Measurements from ENCODE around the gene SIAE.

Gene SIAE, protein sequence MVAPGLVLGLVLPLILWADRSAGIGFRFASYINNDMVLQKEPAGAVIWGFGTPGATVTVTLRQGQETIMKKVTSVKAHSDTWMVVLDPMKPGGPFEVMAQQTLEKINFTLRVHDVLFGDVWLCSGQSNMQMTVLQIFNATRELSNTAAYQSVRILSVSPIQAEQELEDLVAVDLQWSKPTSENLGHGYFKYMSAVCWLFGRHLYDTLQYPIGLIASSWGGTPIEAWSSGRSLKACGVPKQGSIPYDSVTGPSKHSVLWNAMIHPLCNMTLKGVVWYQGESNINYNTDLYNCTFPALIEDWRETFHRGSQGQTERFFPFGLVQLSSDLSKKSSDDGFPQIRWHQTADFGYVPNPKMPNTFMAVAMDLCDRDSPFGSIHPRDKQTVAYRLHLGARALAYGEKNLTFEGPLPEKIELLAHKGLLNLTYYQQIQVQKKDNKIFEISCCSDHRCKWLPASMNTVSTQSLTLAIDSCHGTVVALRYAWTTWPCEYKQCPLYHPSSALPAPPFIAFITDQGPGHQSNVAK

DNA sequence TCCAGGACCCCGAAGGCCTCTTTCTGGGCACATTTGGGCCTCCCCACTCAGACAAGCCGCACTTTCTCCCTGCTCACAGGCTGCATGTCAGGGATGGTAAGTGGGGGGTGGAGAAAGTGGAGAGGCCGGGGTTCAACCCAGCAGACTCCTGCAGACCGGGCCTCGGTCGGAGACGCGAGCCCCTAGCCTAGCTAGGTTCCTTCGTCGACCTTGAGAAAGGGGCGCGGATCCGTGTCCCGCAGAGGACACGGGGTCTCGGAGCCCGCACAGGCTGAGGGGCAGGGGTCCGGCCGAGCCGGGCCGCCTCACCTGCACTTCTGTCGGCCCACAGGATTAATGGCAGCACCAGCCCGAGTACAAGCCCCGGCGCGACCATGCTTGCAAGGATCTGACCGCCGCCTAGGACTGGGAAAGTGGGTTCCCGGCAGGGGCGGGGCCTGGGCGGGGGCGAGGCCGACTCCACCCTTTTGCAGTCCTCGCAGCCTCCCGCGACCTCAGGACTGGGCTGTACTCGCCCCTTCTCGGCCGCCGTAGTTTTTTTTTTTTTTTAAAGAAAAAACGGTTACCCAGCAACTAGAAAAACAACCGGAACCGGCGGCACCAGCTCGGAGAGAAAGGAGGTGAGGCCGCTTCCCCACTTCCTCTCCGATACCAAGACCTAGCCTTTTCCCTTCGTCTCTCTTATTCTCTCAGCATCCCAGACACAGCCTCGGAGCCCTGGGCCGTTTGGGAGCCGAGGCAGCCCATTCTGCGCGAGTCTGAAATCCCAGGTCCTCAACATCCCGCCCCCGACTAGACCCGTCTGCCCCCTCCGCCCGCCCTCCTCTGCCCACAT lies at the start of gene SIAE, which contains the start of gene SPA17:
SIAE (minus strand) TSS at position 407 of the 835 bp plus-strand sequence; CDS start at position 376, 31 bp downstream.
SPA17 (plus strand) TSS at position 572 of the 835 bp plus-strand sequence. CDS start 1,361 bp downstream, outside the sequence.
- H3K27ac Mint-ChIP-seq, result peak within 1 kb of the TSS; percentile 85

DNA sequence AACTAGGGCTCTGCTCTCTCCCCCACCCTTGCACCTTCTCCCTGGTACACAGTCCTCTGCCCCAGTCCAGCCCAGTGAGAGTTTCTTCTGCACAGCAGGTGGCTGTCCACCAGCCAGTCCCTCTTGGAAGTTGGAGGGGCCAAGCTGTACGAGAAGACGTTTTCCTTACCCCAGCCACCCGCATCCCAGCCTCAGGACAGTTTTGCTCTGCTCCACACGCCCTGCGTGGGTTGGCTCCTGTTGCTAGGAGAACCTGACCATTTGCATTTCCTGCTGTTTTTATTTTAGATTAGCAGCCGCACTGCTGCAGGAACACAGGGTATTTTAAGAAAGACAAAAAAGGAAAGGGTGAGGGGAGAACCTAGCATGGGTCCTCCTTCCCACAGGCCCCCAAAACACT lies 48.6 kb upstream of the SIAE start:
- no peaks in the 10 kb centered on the region for H3K36me3 Mint-ChIP-seq
- peaks cover 36% of the 10 kb centered on the region for H3K4me1 Mint-ChIP-seq (ENCODE audit: low read depth)
- no peak overlapping the region for H3K27ac Mint-ChIP-seq
- peaks cover 24% of the 10 kb centered on the region for H3K27me3 Mint-ChIP-seq
- no peak overlapping the region for H3K4me3 Mint-ChIP-seq
- H3K9me3 Mint-ChIP-seq (ENCODE audit: low read depth), result no peaks in the 10 kb centered on the region

More for the DNA sequence above, at the start of gene SIAE, which contains the start of gene SPA17:
- no peaks in the 10 kb centered on the region for H3K27me3 Mint-ChIP-seq
- no peaks in the 10 kb centered on the region for H3K36me3 Mint-ChIP-seq
- H3K9me3 Mint-ChIP-seq (ENCODE audit: low read depth), result no peaks in the 10 kb centered on the region
- H3K4me3 Mint-ChIP-seq, result peak within 1 kb of the TSS; percentile 91
- H3K4me1 Mint-ChIP-seq (ENCODE audit: low read depth), result peaks cover 20% of the 10 kb centered on the region

DNA sequence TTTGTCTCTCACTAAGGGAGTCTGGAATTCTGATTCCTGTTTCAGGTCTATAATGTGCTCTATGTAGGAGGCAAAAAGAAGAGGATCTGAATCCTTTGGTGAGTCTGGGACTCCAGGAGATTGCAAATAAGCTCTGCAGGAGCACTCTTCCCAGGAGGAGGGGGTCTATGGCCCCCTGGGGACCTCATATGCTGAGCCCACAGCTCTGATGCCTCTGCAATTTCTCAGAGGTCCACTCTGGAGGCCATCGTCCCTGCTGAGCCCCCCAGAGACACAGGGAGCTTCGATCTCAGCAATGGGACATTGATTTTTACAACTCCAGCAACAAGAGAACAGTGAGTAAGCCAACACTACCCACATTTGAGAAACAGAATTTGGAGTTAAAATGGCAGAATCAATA lies 46.0 kb upstream of the SIAE start:
- Mint-ChIP-seq H3K4me3 (no peak overlapping the region), H3K4me1 (ENCODE audit: low read depth) (peaks cover 29% of the 10 kb centered on the region), H3K27me3 (peaks cover 30% of the 10 kb centered on the region), H3K36me3 (peaks cover 8% of the 10 kb centered on the region), H3K9me3 (ENCODE audit: low read depth) (no peaks in the 10 kb centered on the region), H3K27ac (no peak overlapping the region)

DNA sequence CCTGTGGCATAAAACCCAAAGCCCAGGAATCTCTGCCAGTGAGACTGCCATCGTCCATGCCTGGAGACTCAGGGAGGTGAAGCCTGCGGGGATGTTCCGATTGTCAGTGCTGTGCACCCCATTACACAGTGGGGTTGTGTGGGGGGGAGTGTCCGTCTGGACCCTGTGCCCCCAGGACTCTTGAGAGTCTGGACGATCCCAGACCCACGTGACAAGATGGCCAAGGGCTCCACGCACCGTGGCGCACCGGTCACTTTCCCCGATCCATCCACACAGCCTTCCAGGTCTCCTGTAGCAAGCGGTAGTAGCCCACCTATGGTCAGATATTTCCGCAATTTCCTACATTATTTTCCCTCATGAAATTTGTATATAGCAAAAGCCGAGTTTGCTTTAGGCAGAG lies 45.3 kb upstream of the SIAE start:
- Mint-ChIP-seq H3K27ac (no peak overlapping the region), H3K4me3 (peak overlapping the region; percentile 64), H3K4me1 (ENCODE audit: low read depth) (peaks cover 28% of the 10 kb centered on the region), H3K9me3 (ENCODE audit: low read depth) (no peaks in the 10 kb centered on the region), H3K27me3 (peaks cover 31% of the 10 kb centered on the region), H3K36me3 (peaks cover 13% of the 10 kb centered on the region)

DNA sequence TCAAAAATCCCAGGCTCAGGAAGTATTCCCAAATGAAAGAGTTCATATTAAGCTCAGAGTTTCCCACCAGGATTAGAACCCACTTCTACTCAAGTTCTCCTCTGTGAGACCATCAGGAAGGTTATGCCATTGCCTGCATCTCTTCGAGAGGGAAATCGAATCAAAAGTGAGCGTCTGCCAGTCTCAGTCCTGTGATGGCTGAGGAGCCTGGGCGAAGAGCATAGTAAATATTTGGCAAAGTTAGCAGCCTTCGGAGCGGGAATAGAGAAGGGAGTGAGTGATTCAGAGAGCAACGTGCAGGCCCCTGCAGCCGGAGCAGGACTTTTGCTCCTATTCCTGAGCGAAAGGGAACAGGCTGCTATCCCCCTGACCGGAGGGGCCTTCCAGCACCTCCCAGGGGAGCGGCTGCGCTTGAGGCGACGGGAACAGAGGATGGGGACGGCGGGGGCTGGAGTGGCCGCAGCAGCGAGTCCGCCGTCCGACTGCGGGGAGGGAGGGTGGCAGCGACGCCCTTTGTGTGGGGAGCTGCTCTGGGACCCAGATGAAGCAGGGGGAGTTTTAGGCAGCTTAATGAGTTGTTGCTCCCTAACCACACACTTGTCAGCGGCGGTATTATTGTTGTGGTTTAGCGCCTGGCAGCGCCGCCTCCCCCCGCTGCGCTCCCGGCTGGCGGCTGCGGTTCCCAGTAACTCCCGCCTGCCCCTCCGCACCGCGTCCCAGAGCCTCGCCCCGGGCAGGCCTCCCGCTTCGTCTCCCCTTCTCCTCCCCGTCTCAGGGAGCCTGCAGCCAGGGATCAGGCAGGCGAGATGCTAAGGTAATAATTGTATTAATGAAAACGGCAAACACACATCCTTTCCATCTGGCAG lies 44.5 kb upstream of the SIAE start:
- Mint-ChIP-seq H3K27me3 (peaks cover 33% of the 10 kb centered on the region), H3K27ac (no peak overlapping the region), H3K4me3 (peak overlapping the region; percentile 86)

DNA sequence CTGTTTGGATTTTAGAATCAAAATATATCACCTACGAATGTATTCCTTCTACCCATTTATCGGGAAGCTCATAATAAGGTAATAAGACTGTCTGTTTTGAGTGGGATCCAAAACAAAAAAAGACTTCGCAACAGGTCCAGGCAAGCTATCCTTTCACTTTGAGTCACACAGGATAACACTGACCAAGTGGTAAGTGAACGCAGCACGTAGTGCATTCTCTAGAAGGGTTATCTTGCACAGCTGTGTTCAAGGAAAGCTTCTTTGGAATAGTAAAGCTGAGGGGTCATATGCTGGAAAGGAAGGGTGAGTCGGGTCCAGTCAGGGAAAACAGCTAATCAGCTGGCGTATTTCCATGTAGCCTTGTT lies 43.9 kb upstream of the SIAE start:
- peak overlapping the region; percentile 86 for H3K4me3 Mint-ChIP-seq
- peaks cover 30% of the 10 kb centered on the region for H3K27me3 Mint-ChIP-seq
- peaks cover 16% of the 10 kb centered on the region for H3K36me3 Mint-ChIP-seq
- no peaks in the 10 kb centered on the region for H3K9me3 Mint-ChIP-seq (ENCODE audit: low read depth)
- no peak overlapping the region for H3K27ac Mint-ChIP-seq
- H3K4me1 Mint-ChIP-seq (ENCODE audit: low read depth), result peaks cover 23% of the 10 kb centered on the region

More for the DNA sequence above, 44.5 kb upstream of the SIAE start:
- H3K9me3 Mint-ChIP-seq (ENCODE audit: low read depth), result no peaks in the 10 kb centered on the region
- peaks cover 16% of the 10 kb centered on the region for H3K36me3 Mint-ChIP-seq
- peaks cover 28% of the 10 kb centered on the region for H3K4me1 Mint-ChIP-seq (ENCODE audit: low read depth)

DNA sequence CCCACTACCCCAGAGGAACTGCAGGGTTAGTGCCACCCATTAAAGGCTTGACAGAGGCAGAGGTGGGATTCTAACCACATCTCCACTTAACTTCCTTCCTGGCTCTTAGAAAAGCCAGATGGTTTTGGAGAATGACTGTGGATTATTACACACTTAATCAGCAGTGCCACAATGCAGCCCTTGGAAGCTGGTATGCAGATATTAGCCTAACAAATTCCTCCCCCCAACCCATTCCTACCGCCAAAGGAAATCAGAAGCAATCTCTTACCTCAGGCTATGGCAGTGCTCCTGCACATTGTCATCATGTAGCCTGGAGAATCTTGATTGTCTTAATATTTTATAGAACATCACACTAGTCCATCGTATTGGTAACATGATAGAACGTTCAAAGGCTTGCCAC lies 43.1 kb upstream of the SIAE start:
- Mint-ChIP-seq H3K4me1 (ENCODE audit: low read depth) (peaks cover 17% of the 10 kb centered on the region), H3K4me3 (peak overlapping the region; percentile 14), H3K9me3 (ENCODE audit: low read depth) (no peaks in the 10 kb centered on the region), H3K36me3 (peaks cover 18% of the 10 kb centered on the region), H3K27me3 (peaks cover 30% of the 10 kb centered on the region), H3K27ac (no peak overlapping the region)

DNA sequence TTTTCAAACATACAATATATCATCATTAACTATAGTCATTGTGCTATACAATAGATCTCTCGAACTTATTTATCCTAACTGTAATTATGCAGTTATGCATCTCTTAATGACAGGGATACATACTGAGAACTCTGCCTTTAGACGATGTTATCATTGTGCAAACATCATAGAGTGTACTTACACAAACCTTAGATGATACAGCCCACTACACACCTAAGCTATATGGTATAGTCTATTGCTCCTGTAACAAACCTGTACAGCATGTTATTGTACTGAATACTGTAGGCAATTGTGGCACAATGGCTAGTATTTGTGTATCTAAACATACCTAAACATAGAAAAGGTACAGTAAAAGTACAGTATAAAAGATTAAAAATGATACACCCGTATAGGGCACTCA lies 38.9 kb upstream of the SIAE start:
- H3K27ac Mint-ChIP-seq, result no peak overlapping the region

DNA sequence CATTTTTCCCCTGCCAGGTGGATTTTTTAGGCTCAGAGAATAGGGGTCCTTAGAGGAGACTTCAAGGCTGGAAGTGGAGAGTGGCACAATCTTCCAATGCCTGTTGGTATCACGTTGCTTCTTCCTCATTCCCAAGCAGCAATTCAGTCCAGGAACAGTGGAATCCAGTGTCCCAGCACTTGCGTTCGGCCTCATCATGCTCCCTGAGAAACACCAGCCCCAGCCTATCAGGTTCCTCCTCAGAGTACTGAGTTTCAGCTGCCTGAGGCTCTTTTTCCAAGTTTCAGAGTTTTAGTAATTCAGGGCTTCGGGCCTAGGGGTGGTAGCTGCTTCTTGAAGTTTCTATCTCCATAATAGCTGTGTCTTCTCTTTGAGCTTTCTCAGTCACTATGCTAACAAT lies 34.3 kb upstream of the SIAE start:
- Mint-ChIP-seq H3K4me1 (ENCODE audit: low read depth) (no peaks in the 10 kb centered on the region), H3K27me3 (peaks cover 10% of the 10 kb centered on the region), H3K36me3 (peaks cover 15% of the 10 kb centered on the region), H3K9me3 (ENCODE audit: low read depth) (no peaks in the 10 kb centered on the region), H3K27ac (no peak overlapping the region), H3K4me3 (no peak overlapping the region)

More for the DNA sequence above, 38.9 kb upstream of the SIAE start:
- H3K27me3 Mint-ChIP-seq, result peaks cover 26% of the 10 kb centered on the region
- peaks cover 24% of the 10 kb centered on the region for H3K36me3 Mint-ChIP-seq
- H3K9me3 Mint-ChIP-seq (ENCODE audit: low read depth), result no peaks in the 10 kb centered on the region
- no peak overlapping the region for H3K4me3 Mint-ChIP-seq
- H3K4me1 Mint-ChIP-seq (ENCODE audit: low read depth), result peaks cover 4% of the 10 kb centered on the region

DNA sequence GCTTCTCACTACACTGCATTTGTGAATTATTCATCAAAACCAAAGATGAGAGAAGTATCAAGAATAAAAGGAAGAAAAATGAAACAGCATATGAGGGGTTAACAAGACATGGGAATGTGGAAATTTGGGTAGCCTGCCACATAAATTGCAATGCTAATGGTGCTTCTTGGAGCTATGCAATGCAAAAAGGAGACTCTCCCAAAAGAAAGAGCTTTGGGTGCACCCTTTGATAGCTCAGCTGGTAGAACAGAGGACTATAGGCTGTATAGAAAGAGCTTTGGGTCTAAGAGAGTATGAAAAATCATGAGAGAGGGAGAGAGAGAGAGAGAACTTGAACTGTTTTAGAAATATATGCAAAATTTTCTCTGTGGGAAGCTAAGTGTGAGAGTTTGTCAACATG lies 26.5 kb upstream of the SIAE start:
- H3K9me3 Mint-ChIP-seq (ENCODE audit: low read depth), result peaks cover 8% of the 10 kb centered on the region

DNA sequence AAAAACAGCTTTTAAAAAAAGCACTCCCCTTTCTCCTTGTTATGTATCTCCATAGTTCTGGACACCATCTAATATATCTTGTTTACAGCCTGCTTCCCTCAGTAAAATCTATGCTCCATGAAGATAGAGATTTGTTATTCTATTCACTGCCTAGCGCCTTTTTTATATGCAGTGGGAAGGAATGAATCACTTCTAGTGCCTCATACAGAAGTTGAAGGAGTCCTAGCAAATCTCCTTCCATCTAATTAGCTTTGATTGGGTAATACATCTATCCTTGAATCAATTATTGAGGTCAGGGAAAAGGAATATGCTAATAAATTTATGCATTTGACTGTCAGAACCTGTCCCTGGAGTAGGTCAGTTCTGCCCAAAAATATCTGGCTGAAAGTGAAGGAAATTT lies 26.0 kb upstream of the SIAE start:
- no peaks in the 10 kb centered on the region for H3K4me1 Mint-ChIP-seq (ENCODE audit: low read depth)
- H3K36me3 Mint-ChIP-seq, result peaks cover 10% of the 10 kb centered on the region

More for the DNA sequence above, 26.5 kb upstream of the SIAE start:
- Mint-ChIP-seq H3K27me3 (peaks cover 9% of the 10 kb centered on the region), H3K4me1 (ENCODE audit: low read depth) (no peaks in the 10 kb centered on the region), H3K36me3 (peaks cover 10% of the 10 kb centered on the region), H3K27ac (no peak overlapping the region), H3K4me3 (no peak overlapping the region)

DNA sequence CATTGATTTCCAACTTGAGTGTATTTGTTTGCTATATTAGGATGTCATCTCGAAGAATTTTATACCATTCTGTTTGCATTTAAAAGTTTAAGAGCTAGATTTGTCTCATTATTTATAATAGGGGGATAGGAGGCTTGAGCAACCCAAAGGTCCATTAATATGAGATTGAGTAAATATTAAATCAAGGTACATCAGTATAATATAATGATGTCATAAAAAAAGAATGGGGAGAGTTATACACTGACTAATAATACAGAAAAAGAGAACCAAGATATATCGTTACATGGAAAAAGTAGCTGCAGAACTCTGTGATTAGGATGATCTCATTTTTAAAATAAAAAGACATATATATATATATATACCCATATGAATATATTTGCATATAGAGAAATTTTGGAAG lies 19.6 kb upstream of the SIAE start:
- no peaks in the 10 kb centered on the region for H3K27me3 Mint-ChIP-seq
- H3K36me3 Mint-ChIP-seq, result peaks cover 2% of the 10 kb centered on the region
- no peak overlapping the region for H3K27ac Mint-ChIP-seq
- peaks cover 3% of the 10 kb centered on the region for H3K9me3 Mint-ChIP-seq (ENCODE audit: low read depth)
- H3K4me3 Mint-ChIP-seq, result no peak overlapping the region
- H3K4me1 Mint-ChIP-seq (ENCODE audit: low read depth), result no peaks in the 10 kb centered on the region

More for the DNA sequence above, 26.0 kb upstream of the SIAE start:
- Mint-ChIP-seq H3K27ac (no peak overlapping the region), H3K4me3 (no peak overlapping the region), H3K9me3 (ENCODE audit: low read depth) (peaks cover 8% of the 10 kb centered on the region), H3K27me3 (peaks cover 9% of the 10 kb centered on the region)

DNA sequence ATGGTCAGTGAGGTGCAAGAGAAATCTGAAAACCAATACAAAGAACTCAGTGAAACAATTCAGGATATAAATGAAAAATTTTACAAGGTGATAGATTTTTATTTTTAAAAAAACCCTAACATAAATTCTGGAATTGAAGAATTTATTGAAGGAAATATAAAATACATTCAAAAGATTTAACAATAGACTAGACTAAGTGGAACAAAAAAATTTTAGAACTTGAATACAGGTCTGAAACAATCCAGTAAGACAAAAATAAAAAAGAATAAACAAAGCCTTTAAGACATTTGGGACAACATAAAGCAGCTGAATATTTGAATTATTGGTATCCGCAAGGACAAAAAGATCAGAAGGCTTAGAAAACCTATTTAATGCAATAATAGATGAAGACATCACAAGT lies 8.9 kb upstream of the SIAE start:
- Mint-ChIP-seq H3K4me1 (ENCODE audit: low read depth) (no peaks in the 10 kb centered on the region), H3K27ac (no peak overlapping the region), H3K27me3 (peaks cover 2% of the 10 kb centered on the region), H3K36me3 (peaks cover 22% of the 10 kb centered on the region), H3K4me3 (no peak overlapping the region), H3K9me3 (ENCODE audit: low read depth) (peaks cover 24% of the 10 kb centered on the region)

DNA sequence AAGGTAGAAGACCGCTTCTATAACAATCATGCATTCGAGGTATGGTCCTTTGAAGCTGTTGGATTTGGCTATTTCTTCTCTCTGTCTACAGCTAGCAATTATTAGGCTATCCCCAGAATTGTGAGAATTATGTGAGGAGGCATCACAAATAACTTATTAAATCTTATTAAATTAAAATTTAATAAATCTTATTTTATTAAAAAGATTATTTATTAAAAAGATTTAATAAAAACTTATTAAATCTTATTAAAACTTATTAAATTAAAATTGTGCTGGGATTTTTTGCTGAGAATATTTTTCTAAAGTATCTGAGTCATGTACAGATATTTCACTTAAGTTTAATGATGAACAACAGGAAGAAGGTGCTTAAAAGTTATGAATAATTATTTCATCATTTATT lies 7.9 kb upstream of the SIAE start:
- Mint-ChIP-seq H3K27ac (no peak overlapping the region), H3K36me3 (peaks cover 12% of the 10 kb centered on the region), H3K27me3 (peaks cover 2% of the 10 kb centered on the region), H3K4me1 (ENCODE audit: low read depth) (no peaks in the 10 kb centered on the region), H3K4me3 (no peak overlapping the region), H3K9me3 (ENCODE audit: low read depth) (peaks cover 15% of the 10 kb centered on the region)
